ENCODE results near the gene INO80. TPM values are rescaled to one million over a fixed set of nuclear protein-coding genes. Genes with fewer than 3 reads are reported as not detected.

The INO80 gene
- total RNA-seq, 2 experiments from 2014 or later, result 14.0 to 16.8 TPM

DNA sequence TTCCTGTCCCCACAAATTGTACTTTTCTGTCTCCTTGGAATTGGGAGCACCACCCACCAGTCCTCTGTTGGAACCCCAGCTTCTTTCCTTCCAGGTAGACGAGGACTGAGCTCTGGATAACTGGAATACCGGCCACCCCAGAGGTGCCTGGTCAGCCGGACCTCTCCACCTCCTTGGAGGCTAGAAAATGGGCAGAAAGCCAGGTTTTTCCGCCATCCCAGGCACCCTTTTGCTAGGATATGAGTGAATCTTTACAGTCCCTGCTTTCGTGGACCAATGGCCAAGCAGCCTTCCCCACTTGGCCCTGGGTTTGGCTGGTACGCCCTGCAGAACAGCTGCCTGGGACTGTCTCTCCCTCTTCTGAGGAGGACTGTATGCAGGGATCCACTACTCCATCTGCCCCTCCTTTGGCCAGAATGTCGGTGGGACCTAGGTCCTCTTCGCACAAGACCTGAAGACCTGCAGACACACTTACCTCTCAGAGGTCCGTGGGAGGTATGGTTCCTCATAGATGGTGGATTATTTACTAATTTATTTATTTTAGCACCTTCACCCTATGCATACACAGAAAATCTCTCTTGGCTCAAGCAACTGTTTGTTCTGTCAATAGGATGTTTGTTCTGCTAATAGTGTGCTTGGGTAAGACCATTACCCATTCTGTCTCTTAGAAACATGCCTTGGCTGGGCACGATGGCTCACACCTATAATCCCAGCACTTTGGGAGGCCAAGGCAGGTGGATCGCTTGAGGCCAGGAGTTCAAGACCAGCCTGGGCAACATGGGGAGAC is 171.4 kb downstream of the INO80 start:
- no peaks in the 10 kb centered on the region for H3K36me3 Mint-ChIP-seq (ENCODE audit: low read depth)
- H3K27me3 Mint-ChIP-seq (ENCODE audit: low read depth), result no peaks in the 10 kb centered on the region
- H3K4me1 Mint-ChIP-seq (ENCODE audit: low read depth), result peaks cover 32% of the 10 kb centered on the region
- DNase-seq, result no peak
- H3K27ac Mint-ChIP-seq, result no peak overlapping the region
- CTCF ChIA-PET, result interaction anchor here (1.4 kb wide), 1 partner anchor 14 kb away, joined by 5 read pairs; no protein-coding TSS in a partner anchor
- H3K4me3 Mint-ChIP-seq, result no peak overlapping the region
- intact Hi-C loops (cut with micrococcal nuclease), result loop anchor here (5.0 kb wide), 3 partner anchors 78 to 458 kb away; partner anchors contain the start of gene NDUFAF1
- no peaks in the 10 kb centered on the region for H3K9me3 Mint-ChIP-seq

DNA sequence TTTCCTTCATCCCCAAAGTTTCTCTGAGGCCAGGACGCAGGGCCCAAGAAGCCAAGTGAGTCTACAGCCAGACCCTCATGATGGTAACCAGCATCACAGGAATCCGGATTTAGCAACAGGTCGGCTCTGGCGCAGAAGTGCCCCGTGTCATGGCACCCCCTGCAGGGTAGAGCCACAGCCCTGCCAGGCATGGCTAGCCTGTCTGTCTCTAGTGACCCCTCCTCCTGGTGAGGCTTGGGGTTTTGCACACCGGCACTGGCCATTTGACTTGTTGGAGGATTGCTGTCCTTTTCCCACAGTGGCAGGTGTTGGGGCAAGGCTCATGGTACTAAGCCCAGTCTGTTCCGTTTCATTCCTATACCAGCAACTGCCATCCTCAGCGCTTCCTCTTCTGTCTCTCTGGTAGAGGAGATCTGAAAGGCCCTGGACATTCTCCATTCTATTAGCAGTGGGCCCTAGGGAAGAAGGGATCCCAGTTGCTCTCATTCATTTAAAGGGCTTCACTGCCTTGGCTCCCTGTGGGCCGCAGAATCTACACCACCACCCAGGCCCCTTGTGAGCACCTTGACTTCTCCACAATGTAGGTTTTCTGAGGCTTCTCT is 172.2 kb downstream of the INO80 start:
- H3K4me3 Mint-ChIP-seq, result peak overlapping the region; percentile 82

DNA sequence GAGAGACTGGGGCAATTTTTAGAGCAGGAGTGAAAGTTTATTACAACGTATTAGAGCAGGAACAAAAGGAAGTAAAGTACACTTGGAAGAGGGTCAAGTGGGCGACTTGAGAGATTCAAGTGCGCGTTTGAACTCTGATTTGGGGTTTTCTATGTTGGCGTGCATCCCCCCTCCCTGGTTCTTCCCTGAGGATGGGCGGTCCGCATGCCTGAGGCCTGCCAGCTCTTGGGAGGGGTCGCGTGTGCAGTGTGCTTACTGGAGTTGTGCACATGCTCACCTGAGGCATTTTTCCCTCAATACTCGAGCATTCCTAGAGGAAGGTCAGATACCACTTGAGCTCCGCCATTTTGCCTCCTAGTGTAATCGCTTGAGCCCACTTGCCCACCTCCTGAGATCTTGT is 173.2 kb downstream of the INO80 start:
- no peaks in the 10 kb centered on the region for H3K9me3 Mint-ChIP-seq
- peak overlapping the region; percentile 73 for H3K27ac Mint-ChIP-seq
- H3K4me1 Mint-ChIP-seq (ENCODE audit: low read depth), result peaks cover 32% of the 10 kb centered on the region
- no peaks in the 10 kb centered on the region for H3K27me3 Mint-ChIP-seq (ENCODE audit: low read depth)
- intact Hi-C loops (cut with micrococcal nuclease), result loop anchor here (1.0 to 5.0 kb wide), 5 partner anchors 10 to 547 kb away; partner anchors contain the start of genes CHAC1 and NDUFAF1
- CTCF ChIA-PET, result interaction anchor here (0.6 to 4.4 kb wide), 9 partner anchors 9 to 437 kb away, joined by 3 to 52 read pairs (median 7); partner anchors contain the start of genes CHAC1, DLL4 and VPS18
- peak overlapping the region; percentile 82 for H3K4me3 Mint-ChIP-seq
- H3K36me3 Mint-ChIP-seq (ENCODE audit: low read depth), result no peaks in the 10 kb centered on the region
- no peak for DNase-seq

More for the DNA sequence above, 172.2 kb downstream of the INO80 start:
- no peaks in the 10 kb centered on the region for H3K9me3 Mint-ChIP-seq
- no peaks in the 10 kb centered on the region for H3K27me3 Mint-ChIP-seq (ENCODE audit: low read depth)
- CTCF ChIA-PET, result interaction anchor here (0.6 kb wide), 2 partner anchors 438 to 762 kb away, joined by 3 to 4 read pairs; no protein-coding TSS in a partner anchor
- intact Hi-C loops (cut with micrococcal nuclease), result loop anchor here (5.0 kb wide), 3 partner anchors 78 to 458 kb away; partner anchors contain the start of gene NDUFAF1
- H3K4me1 Mint-ChIP-seq (ENCODE audit: low read depth), result peaks cover 32% of the 10 kb centered on the region
- no peak for DNase-seq
- H3K27ac Mint-ChIP-seq, result no peak overlapping the region
- no peaks in the 10 kb centered on the region for H3K36me3 Mint-ChIP-seq (ENCODE audit: low read depth)

DNA sequence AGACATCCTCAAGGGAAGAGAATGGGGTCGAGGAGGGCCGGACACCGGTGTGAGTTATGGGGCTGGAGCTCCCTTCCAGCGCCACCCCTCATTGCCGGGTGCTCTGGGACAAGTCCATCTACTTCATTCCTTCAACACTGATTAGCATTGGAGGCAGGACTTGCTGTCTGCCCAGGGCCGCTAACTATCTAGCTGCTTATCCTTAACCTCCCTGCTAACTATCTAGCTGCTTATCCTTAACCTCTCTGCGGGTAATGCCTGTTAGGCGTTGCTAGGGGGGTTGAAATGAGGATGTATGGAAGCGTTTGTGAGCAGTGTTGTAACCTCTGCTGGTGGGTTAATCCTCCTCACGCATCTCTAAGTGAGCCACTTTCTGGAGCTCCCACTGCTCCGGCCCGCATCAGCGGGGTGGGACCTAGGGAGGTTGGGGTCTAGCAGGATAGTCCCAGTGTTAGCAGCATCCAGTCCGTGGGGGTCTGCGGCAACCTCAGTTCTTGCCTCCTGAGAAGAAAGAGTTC is 173.7 kb downstream of the INO80 start:
- Mint-ChIP-seq H3K27me3 (ENCODE audit: low read depth) (no peaks in the 10 kb centered on the region), H3K9me3 (no peaks in the 10 kb centered on the region), H3K4me3 (peak overlapping the region; percentile 82), H3K4me1 (ENCODE audit: low read depth) (peaks cover 32% of the 10 kb centered on the region), H3K27ac (peak overlapping the region; percentile 73), H3K36me3 (ENCODE audit: low read depth) (no peaks in the 10 kb centered on the region)
- intact Hi-C loops (cut with micrococcal nuclease), result loop anchor here (1.0 to 5.0 kb wide), 5 partner anchors 11 to 548 kb away; partner anchors contain the start of genes CHAC1 and NDUFAF1
- DNase-seq, result no peak
- CTCF ChIA-PET, result interaction anchor here (0.7 to 4.4 kb wide), 14 partner anchors 10 to 265 kb away, joined by 3 to 52 read pairs (median 4); partner anchors contain the start of genes CHAC1, DLL4 and VPS18

DNA sequence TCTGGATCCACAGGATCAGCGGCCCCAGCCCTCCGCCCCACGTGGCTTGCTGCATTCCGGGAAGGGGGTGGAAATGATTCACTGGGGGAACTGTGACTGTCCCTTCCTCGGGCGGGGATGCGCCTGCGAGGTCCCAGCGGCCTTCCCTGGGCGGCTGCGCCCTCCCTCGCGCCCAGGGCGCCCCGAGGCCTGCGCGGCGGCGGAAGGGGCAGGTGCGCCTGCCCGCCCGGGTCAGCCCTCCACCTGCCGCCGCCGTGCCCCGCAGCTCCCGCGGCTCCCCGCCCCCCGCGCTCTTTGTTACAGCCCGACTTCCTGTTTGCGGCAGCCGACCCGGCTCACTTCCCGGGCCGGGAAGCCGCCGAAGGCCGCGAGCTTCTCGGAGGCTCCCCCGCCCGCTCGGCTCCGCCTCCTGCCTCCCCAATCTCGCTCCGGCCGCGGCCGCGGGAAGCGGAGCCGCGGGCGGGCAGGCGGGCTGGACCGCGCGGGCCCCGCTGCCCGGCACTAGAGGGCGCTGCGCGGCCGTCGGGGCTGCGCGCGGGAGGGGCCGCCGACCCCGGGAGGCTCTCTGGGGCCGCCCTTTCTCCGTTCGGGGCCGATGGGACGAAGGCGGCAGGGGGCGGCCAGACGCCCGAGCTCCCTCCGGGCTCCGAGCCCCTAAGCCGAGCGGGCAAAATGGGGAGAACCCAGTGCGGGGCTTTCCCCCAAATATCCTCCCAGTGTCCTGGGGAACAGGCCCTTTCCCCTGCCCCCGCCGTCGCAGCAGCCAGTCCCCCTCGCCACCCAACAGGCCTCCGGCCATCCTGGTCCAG is 174.3 kb downstream of the INO80 start:
- CTCF ChIA-PET, result interaction anchor here (0.6 to 4.4 kb wide), 23 partner anchors 10 to 337 kb away, joined by 3 to 52 read pairs (median 4); partner anchors contain the start of genes CHAC1, DLL4 and VPS18
- H3K27ac Mint-ChIP-seq, result peak overlapping the region; percentile 78
- H3K36me3 Mint-ChIP-seq (ENCODE audit: low read depth), result no peaks in the 10 kb centered on the region
- H3K4me3 Mint-ChIP-seq, result peak overlapping the region; percentile 82
- intact Hi-C loops (cut with micrococcal nuclease), result loop anchor here (1.0 to 5.0 kb wide), 7 partner anchors 11 to 549 kb away; partner anchors contain the start of genes CHAC1 and NDUFAF1
- H3K4me1 Mint-ChIP-seq (ENCODE audit: low read depth), result peaks cover 32% of the 10 kb centered on the region
- H3K9me3 Mint-ChIP-seq, result no peaks in the 10 kb centered on the region
- DNase-seq, result peak; percentile 80
- H3K27me3 Mint-ChIP-seq (ENCODE audit: low read depth), result no peaks in the 10 kb centered on the region

DNA sequence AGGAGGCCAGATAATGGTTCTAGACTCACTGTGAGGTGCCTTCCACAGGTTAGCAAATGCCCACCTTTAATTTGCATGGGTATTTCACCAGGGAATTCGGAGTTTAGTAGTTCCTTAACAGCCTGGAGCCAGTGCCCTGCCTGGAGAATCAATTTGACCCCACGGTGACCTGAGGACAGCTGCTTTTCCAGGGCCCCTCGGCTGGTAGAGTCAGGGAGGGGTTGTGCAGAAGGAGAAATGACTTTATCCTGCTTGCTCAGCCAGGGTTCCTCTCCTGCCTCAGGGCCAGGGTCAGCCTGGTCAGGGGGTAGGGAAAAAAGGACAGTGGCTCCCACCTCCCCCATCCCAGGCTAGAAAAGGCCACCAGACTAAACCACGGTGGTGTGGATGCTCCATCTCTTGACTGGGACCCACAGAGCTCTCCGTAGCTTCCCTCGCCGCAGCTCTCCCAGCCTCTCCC is 175.0 kb downstream of the INO80 start:
- Mint-ChIP-seq H3K9me3 (no peaks in the 10 kb centered on the region), H3K27ac (peak overlapping the region; percentile 78), H3K4me1 (ENCODE audit: low read depth) (peaks cover 31% of the 10 kb centered on the region), H3K36me3 (ENCODE audit: low read depth) (no peaks in the 10 kb centered on the region), H3K27me3 (ENCODE audit: low read depth) (no peaks in the 10 kb centered on the region), H3K4me3 (peak overlapping the region; percentile 66)
- no peak for DNase-seq
- CTCF ChIA-PET, result interaction anchor here (0.6 to 4.4 kb wide), 19 partner anchors 11 to 338 kb away, joined by 3 to 52 read pairs (median 4); partner anchors contain the start of genes CHAC1, DLL4 and VPS18
- intact Hi-C loops (cut with micrococcal nuclease), result loop anchor here (1.0 to 5.0 kb wide), 5 partner anchors 11 to 461 kb away; partner anchors contain the start of gene NDUFAF1

GRCh38 chr15:40940296-40940801 is 175.7 kb downstream of the INO80 start:
- H3K27me3 Mint-ChIP-seq (ENCODE audit: low read depth), result no peaks in the 10 kb centered on the region
- intact Hi-C loops (cut with micrococcal nuclease), result loop anchor here (2.0 to 5.0 kb wide), 4 partner anchors 36 to 462 kb away; partner anchors contain the start of gene NDUFAF1
- H3K4me3 Mint-ChIP-seq, result peak overlapping the region; percentile 1
- H3K36me3 Mint-ChIP-seq (ENCODE audit: low read depth), result no peaks in the 10 kb centered on the region
- no peak for DNase-seq
- H3K27ac Mint-ChIP-seq, result peak overlapping the region; percentile 12
- no peaks in the 10 kb centered on the region for H3K9me3 Mint-ChIP-seq
- peaks cover 27% of the 10 kb centered on the region for H3K4me1 Mint-ChIP-seq (ENCODE audit: low read depth)
- CTCF ChIA-PET, result interaction anchor here (1.0 to 4.4 kb wide), 7 partner anchors 10 to 85 kb away, joined by 3 to 52 read pairs (median 10); partner anchors contain the start of genes CHAC1, DLL4 and VPS18

DNA sequence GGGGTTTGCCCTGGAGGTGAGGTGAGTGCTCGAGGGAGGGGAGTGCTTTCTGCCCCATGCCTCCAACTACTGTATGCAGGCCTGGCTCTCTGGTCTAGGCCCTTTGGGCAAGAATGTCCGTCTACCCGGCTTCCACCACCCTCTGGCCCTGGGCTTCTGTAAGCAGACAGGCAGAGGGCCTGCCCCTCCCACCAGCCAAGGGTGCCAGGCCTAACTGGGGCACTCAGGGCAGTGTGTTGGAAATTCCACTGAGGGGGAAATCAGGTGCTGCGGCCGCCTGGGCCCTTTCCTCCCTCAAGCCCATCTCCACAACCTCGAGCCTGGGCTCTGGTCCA is 177.6 kb downstream of the INO80 start:
- Mint-ChIP-seq H3K36me3 (ENCODE audit: low read depth) (no peaks in the 10 kb centered on the region), H3K4me1 (ENCODE audit: low read depth) (peaks cover 26% of the 10 kb centered on the region), H3K9me3 (no peaks in the 10 kb centered on the region), H3K27me3 (ENCODE audit: low read depth) (no peaks in the 10 kb centered on the region), H3K27ac (no peak overlapping the region), H3K4me3 (no peak overlapping the region)
- intact Hi-C loops (cut with micrococcal nuclease), result loop anchor here (10.0 kb wide), 1 partner anchor 246 kb away; no protein-coding TSS in a partner anchor
- CTCF ChIA-PET, result no interaction called here
- no peak for DNase-seq

DNA sequence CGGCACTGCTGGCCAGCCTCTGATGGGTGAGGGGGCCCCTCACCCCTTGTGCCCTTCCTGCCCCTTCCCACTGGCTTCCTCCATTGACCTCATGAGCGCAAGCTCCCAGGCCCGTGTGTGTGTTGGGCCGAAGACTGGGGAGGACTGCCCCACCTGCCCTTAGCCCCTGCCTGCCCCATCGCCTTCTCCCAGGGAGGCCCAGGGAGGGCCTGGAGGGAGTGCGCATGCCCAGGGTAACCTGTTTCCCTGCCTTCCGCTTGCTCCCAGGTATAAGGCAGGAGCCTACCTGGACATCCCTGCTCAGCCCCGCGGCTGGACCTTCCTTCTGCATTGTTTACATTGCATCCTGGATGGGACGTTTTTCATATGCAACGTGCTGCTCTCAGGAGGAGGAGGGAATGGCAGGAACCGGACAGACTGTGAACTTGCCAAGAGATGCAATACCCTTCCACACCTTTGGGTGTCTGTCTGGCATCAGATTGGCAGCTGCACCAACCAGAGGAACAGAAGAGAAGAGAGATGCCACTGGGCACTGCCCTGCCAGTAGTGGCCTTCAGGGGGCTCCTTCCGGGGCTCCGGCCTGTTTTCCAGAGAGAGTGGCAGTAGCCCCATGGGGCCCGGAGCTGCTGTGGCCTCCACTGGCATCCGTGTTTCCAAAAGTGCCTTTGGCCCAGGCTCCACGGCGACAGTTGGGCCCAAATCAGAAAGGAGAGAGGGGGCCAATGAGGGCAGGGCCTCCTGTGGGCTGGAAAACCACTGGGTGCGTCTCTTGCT is 178.1 kb downstream of the INO80 start:
- CTCF ChIA-PET, result interaction anchor here (0.6 kb wide), 1 partner anchor 358 kb away, joined by 4 read pairs; no protein-coding TSS in a partner anchor
- Mint-ChIP-seq H3K27ac (no peak overlapping the region), H3K27me3 (ENCODE audit: low read depth) (peaks cover 4% of the 10 kb centered on the region), H3K4me3 (no peak overlapping the region), H3K4me1 (ENCODE audit: low read depth) (peaks cover 21% of the 10 kb centered on the region), H3K36me3 (ENCODE audit: low read depth) (no peaks in the 10 kb centered on the region), H3K9me3 (no peaks in the 10 kb centered on the region)
- intact Hi-C loops (cut with micrococcal nuclease), result loop anchor here (10.0 kb wide), 1 partner anchor 247 kb away; no protein-coding TSS in a partner anchor
- DNase-seq, result peak; percentile 32
